Activated naive CD8-positive, alpha-beta T cell treated with anti-CD3 and anti-CD28 coated beads, Interleukin-2, amount 50 U/mL, for 24 hours (primary cell): ENCODE results near the gene CNTFR.
A peak's percentile ranks its signal among the peaks of the same experiment; 100 is the strongest.
"Not testable (repeated sequence)": the region's sequence is repeated elsewhere in the genome, so short reads cannot be mapped to it uniquely, and the experiment has no call there.

Experiments
- ATAC-seq: fragments of 150-1000 bp; cut with Tn5 transposase; one replicate; pipeline ENCODE4 v1.10.0; 2021
- DNase-seq: peaks from one replicate; pipeline ENCODE4 v3.0.0; 2021
- H3K27ac Mint-ChIP-seq: one replicate; pipeline ENCODE4 v1.8.0; 2021; ENCODE audit warnings: mild to moderate bottlenecking, mixed read lengths
- H3K27me3 Mint-ChIP-seq: one replicate; pipeline ENCODE4 v1.8.0; 2021; ENCODE audit warnings: mixed read lengths
- H3K36me3 Mint-ChIP-seq: one replicate; pipeline ENCODE4 v1.8.0; 2021; ENCODE audit warnings: low read depth, mixed read lengths
- H3K4me1 Mint-ChIP-seq: one replicate; pipeline ENCODE4 v1.8.0; 2021; ENCODE audit warnings: mixed read lengths
- H3K4me3 Mint-ChIP-seq: one replicate; pipeline ENCODE4 v1.8.0; 2021; ENCODE audit warnings: mild to moderate bottlenecking, moderate library complexity, mixed read lengths
- H3K9me3 Mint-ChIP-seq: one replicate; pipeline ENCODE4 v1.8.0; 2021; ENCODE audit warnings: mixed read lengths

The CNTFR gene, protein sequence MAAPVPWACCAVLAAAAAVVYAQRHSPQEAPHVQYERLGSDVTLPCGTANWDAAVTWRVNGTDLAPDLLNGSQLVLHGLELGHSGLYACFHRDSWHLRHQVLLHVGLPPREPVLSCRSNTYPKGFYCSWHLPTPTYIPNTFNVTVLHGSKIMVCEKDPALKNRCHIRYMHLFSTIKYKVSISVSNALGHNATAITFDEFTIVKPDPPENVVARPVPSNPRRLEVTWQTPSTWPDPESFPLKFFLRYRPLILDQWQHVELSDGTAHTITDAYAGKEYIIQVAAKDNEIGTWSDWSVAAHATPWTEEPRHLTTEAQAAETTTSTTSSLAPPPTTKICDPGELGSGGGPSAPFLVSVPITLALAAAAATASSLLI

DNA sequence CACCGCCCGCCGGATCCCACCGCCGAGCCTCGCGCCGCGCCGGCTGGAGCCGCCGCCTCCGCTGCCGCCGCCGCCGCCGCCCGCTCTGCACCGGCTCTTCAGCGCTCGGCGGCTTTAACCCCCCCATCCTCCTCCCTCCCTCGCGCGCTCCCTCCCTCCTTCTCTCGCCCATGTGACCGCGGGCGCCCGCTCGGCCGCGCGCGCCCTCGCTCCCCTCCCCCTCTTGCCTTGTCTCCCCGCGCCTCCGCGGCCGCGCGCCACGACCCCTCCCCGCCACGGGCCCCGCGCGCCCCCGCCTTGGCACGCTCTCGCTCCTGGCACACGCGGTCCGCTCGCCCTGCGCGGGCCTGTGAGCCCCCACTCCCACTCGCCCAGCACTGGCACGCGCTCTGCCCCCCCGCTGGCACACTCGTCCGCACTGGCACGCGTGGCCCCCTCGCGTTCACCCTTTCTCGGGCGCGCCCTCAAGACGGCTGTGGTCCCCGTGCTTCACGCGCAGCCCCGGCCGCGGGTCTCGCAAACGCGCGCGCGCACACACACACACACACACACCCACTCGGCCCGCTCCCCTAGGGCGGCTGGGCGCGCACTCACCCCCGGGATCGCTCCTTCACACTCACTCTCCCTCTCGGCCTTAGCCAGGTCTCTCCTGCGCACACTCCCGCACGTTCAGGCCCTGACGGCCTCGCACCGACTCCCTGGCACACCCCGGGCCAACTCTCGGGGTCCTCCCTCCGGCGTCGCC lies at the start of gene CNTFR:
Gene CNTFR, minus strand, starts transcription at position 89 of the 745 bp plus-strand sequence. CDS start 20,743 bp downstream, outside the sequence.
- Mint-ChIP-seq H3K27ac (no peak within 1 kb of the TSS), H3K36me3 (no peaks in the 10 kb centered on the region), H3K27me3 (peaks cover 81% of the 10 kb centered on the region), H3K4me1 (peaks cover 23% of the 10 kb centered on the region), H3K9me3 (no peaks in the 10 kb centered on the region), H3K4me3 (peak within 1 kb of the TSS; percentile 60)
- ATAC-seq (no peak), DNase-seq (peak; percentile 12)

DNA sequence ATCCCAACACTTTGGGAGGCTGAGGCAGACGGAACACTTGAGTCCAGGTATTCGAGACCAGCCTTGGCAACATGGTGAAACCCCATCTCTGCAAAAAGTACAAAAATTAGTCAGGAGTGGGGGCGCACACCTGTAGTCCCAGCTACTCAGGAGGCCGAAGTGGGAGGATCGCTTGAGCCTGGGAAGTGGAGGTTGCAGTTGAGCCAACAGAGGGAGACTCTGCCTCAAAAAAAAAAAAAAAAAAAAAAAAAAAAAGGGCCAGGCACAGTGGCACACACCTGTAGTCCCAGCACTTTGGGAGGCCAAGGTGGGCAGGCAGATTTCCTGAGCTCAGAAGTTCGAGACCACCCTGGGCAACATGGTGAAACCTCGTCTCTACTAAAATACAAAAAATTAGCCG lies 49.8 kb upstream of the CNTFR start:
- not testable (repeated sequence) for DNase-seq, ATAC-seq, H3K27ac Mint-ChIP-seq, H3K9me3 Mint-ChIP-seq, H3K27me3 Mint-ChIP-seq, H3K4me3 Mint-ChIP-seq
- Mint-ChIP-seq H3K36me3 (peaks cover 21% of the 10 kb centered on the region), H3K4me1 (peaks cover 32% of the 10 kb centered on the region)

DNA sequence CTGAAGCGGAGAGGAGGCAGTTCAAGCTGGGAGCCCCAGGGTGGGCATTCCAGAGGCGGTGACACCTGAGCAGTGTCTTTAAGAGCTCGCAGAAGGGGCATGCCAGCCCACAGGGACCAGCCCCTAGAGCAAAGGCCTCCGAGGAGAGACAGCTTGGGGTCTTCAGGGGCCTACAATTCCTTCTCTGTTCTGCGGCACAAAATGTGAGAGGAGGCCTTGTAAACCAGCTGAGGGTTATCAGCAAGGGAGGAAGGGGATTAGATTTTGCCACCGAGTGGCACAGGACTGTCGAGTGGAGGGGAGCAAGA lies 48.6 kb upstream of the CNTFR start:
- Mint-ChIP-seq H3K36me3 (peaks cover 23% of the 10 kb centered on the region), H3K27me3 (no peaks in the 10 kb centered on the region), H3K4me1 (peaks cover 36% of the 10 kb centered on the region), H3K27ac (peak overlapping the region; percentile 94), H3K4me3 (peak overlapping the region; percentile 97), H3K9me3 (no peaks in the 10 kb centered on the region)
- DNase-seq: no peak
- no peak for ATAC-seq

DNA sequence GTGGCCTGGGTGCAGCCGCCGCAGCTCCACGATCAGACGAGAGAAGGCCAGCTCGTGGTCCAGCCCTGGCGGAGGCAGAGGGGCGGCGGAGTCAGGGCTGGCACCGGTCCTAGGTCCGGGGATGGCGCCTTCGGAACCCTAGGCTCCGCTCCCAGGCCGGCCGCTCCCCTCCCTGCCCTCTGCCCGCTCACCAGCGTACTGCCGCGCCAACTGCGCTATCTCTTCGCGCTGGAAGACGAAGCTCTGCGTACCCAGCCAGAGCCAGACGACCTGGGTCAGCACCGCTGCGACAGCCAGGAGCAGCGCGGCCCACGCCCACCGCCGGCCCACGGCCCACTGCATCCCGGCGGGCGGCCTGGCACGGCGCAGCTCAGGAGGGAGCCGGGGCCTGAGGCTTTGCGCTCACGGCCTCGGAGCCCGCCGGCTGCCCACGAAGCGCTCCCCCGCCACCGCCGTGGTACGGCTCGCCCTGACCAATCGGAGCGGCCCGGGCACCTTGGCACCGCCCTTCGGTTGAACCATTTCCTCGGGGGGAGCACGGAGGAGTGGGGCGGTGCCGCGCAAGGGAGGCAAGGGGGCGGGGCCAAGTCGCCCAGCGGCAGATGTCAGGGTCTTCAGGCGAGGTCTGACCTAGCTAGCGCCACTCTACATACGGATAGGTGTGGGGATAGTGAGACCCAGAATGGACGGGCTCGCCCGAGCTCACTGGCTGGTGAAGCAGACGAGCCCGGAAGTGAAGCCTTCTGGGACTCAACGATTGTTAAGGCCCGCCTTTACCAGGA lies 48.0 kb upstream of the CNTFR start, which contains the start of gene SIGMAR1:
Gene SIGMAR1, minus strand, starts transcription at position 432 of the 782 bp plus-strand sequence. Its CDS starts 90 bp downstream, at position 342.
- Mint-ChIP-seq H3K4me3 (peak within 1 kb of the TSS; percentile 97), H3K27ac (peak within 1 kb of the TSS; percentile 94), H3K9me3 (no peaks in the 10 kb centered on the region), H3K27me3 (no peaks in the 10 kb centered on the region), H3K36me3 (peaks cover 23% of the 10 kb centered on the region), H3K4me1 (peaks cover 36% of the 10 kb centered on the region)
- ATAC-seq (peak; percentile 91), DNase-seq (peak; percentile 94)

DNA sequence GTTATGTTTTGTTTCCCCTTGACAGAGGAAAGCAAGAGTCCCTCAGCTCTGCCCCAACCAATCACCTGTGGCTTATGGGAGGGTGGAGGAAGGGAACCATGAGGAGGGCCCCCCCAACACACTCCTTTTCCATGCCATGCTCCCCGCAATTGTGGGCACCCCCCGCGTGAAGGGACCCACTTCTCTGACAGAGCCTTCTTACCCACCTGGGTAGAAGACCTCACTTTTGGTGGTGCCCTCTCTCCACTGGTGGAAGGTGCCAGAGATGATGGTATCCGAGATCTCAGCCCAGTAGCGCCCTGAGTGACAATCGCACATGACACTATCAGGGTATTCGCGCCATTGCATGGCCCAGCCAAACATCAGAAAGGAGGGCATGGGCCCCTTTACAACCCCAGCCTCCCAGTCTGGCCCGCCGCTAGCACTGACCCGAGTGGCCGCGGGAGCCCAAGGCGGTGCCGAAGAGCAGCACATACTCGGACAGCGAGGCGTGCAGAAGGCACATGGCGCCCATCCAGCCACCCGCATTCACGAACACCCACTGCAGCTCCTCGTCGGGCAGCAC lies 47.3 kb upstream of the CNTFR start:
- Mint-ChIP-seq H3K36me3 (peaks cover 23% of the 10 kb centered on the region), H3K4me1 (peaks cover 36% of the 10 kb centered on the region), H3K9me3 (no peaks in the 10 kb centered on the region), H3K4me3 (peak overlapping the region; percentile 97), H3K27me3 (no peaks in the 10 kb centered on the region), H3K27ac (peak overlapping the region; percentile 94)
- ATAC-seq: no peak
- DNase-seq: no peak

DNA sequence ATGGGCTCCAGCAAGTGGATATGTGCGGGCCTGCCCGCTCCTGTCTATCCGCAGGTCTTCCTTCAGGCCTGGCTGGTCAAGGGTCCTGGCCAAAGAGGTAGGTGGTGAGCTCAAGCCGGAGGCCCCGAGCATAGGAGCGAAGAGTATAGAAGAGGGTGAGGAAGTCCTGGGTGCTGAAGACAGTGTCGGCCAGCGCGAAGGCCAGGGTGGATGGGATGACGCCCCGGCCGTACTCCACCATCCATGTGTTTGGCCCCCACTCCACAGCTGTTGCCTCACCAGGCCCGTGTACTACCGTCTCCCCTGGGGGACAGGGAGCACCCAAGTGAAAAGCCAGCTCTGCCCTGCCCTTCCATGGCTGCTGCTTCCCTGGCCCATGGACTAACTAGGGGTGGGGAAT lies 46.0 kb upstream of the CNTFR start:
- ATAC-seq (no peak), DNase-seq (no peak)
- H3K27me3 Mint-ChIP-seq: peaks cover 3% of the 10 kb centered on the region
- peaks cover 23% of the 10 kb centered on the region for H3K36me3 Mint-ChIP-seq
- H3K4me1 Mint-ChIP-seq: peaks cover 34% of the 10 kb centered on the region
- peak overlapping the region; percentile 97 for H3K4me3 Mint-ChIP-seq
- no peak overlapping the region for H3K27ac Mint-ChIP-seq
- H3K9me3 Mint-ChIP-seq: no peaks in the 10 kb centered on the region

DNA sequence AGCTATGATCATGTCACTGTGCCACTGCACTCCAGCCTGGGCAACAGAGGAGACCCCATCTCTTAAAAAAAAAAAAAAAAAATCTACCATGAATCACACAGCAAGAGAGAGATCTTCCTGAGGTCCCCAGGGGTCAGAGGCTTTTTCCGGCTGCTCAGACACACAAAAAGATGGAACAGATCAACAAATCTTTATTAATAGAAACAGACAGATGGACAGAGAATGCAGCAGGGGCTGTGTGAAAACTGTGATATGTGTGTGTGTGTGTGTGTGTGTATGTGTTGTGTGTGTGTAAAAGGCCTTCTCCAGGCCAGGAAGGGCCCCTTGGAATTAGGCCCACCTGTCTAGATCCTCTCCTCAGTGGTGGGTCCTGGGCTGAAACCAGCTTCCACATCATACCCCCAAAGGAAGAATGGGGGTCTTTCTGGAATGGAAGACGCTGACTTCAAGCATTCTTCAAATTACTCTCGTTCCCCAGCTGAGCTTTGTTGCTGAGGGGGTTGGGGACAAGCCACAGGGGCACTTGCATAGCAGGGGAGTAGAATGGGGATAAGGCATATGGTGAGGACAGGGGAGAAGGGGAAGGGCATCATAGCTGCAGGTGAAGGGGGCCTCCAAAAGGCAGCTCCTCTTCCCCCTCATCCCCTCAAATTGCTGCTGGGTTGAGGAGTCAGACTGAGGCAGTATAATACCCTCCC lies 45.2 kb upstream of the CNTFR start:
- no peak for DNase-seq
- H3K27ac Mint-ChIP-seq: no peak overlapping the region

DNA sequence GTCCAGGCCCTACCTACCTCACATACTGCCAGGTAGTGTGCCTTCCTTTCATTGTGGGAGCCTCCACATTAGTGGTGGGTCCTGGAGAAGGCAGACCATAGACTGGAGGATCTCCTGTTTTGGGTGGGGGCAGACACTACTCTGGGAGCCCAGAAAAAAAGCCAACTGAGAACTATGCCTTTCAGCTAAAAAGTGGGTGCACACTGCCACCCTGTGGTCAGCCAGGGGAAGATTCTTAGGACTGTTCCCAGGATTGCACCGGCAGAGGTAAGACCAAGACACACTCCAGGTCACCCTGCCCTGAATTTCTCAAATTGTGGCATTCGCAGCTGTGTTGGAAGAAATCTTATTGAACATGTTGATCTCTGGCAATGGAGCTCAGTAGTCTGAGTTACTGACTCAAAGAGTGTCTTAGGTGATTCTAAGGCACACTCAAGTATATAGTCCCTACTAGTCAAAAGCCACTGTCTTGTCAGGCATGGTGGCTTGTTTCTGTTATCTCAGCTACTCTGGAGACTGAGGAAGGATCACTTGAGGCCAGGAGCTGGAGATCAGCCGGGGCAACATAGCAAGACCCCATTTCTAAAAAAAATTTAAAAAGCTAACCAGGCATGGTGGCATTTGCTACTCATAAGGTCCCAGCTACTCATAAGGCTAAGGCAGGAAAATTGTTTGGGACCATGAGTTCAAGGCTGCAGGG lies 44.5 kb upstream of the CNTFR start:
- Mint-ChIP-seq H3K36me3 (peaks cover 23% of the 10 kb centered on the region), H3K4me3 (peak overlapping the region; percentile 10)
- peak; percentile 76 for DNase-seq

More for the DNA sequence above, 45.2 kb upstream of the CNTFR start:
- Mint-ChIP-seq H3K4me3 (no peak overlapping the region), H3K4me1 (peaks cover 34% of the 10 kb centered on the region), H3K9me3 (no peaks in the 10 kb centered on the region), H3K27me3 (peaks cover 11% of the 10 kb centered on the region), H3K36me3 (peaks cover 23% of the 10 kb centered on the region)
- no peak for ATAC-seq

DNA sequence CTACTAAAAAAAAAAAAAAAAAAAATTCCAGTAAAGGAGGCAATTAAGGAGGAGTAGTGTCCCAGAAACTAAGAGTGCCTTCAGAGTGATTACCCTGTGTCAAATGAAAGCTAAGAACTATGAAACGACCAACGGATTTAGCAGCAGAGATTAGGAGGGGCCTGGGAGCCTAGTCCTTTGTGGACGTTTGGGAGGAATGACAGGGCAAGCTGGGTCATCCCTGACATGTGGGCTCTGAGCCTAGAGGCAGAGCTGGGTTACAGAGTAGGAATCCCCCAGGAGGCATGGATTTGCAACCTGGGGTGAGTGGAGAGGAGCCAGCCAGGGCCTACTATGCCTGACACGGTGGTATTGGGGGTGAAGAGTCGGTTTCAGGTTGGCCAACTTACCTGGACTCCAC lies 43.6 kb upstream of the CNTFR start:
- Mint-ChIP-seq H3K9me3 (no peaks in the 10 kb centered on the region), H3K4me1 (peaks cover 35% of the 10 kb centered on the region), H3K36me3 (peaks cover 23% of the 10 kb centered on the region), H3K4me3 (no peak overlapping the region), H3K27ac (no peak overlapping the region), H3K27me3 (peaks cover 24% of the 10 kb centered on the region)
- DNase-seq (no peak), ATAC-seq (no peak)

More for the DNA sequence above, 44.5 kb upstream of the CNTFR start:
- Mint-ChIP-seq H3K27me3 (peaks cover 18% of the 10 kb centered on the region), H3K9me3 (no peaks in the 10 kb centered on the region), H3K4me1 (peaks cover 38% of the 10 kb centered on the region), H3K27ac (peak overlapping the region; percentile 11)
- ATAC-seq: peak; percentile 26

DNA sequence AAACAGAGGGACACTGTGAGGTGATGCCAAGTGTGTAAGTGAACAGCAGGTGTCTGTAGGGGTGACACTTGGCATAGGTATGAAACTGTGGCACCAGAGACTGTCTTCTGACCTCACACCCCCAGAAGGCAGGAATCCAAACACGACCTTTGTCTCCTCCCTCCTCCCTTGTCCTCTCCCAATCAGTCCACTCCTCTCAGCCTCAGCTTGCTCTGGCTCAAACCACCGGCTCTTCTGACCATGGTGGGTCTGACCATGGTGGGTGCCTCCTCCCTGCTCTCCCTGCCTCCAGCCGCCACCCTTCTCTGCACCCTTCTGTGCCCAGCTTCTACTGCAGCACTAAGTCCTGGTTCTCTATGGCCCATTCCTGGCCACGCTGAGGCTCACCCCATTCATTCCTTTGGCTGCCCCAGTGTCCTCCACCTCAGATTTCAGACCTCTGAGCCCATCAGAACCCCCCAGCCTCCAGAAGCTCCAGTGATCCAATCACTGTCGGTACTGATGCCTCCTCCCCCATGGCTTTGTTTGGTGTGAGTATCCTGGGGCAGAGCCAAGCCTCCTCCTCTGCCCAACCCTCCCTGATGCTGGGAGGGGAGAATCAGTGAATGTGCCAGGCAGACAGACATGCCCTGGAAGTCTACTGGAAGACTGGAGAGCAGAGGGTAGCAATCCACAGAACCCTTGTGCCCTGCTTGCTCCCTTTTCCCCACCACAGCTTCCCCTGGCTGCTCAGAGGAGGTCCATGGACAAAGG lies 41.1 kb upstream of the CNTFR start:
- Mint-ChIP-seq H3K27ac (no peak overlapping the region), H3K36me3 (peaks cover 12% of the 10 kb centered on the region), H3K27me3 (peaks cover 48% of the 10 kb centered on the region), H3K4me1 (peaks cover 22% of the 10 kb centered on the region), H3K9me3 (no peaks in the 10 kb centered on the region), H3K4me3 (no peak overlapping the region)
- no peak for DNase-seq
- ATAC-seq: no peak

DNA sequence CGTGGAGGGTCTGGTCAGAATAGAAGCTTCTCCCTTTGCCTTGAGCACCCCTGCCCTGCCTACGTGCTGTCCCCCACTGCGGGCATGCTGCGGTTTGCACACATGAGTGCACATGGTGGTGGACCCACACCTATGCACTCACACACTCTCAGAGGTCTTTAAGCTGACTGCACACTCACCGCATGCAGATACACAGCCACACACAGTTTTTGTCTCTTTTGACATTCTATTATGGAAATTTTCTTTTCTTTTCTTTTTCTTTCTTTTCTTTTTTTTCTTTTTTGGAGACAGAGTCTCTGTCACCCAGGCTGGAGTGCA lies 39.9 kb upstream of the CNTFR start:
- Mint-ChIP-seq H3K4me3 (peak overlapping the region; percentile 60), H3K27ac (no peak overlapping the region), H3K27me3 (peaks cover 53% of the 10 kb centered on the region), H3K36me3 (peaks cover 3% of the 10 kb centered on the region), H3K4me1 (peaks cover 18% of the 10 kb centered on the region), H3K9me3 (no peaks in the 10 kb centered on the region)
- ATAC-seq (peak; percentile 1), DNase-seq (no peak)

DNA sequence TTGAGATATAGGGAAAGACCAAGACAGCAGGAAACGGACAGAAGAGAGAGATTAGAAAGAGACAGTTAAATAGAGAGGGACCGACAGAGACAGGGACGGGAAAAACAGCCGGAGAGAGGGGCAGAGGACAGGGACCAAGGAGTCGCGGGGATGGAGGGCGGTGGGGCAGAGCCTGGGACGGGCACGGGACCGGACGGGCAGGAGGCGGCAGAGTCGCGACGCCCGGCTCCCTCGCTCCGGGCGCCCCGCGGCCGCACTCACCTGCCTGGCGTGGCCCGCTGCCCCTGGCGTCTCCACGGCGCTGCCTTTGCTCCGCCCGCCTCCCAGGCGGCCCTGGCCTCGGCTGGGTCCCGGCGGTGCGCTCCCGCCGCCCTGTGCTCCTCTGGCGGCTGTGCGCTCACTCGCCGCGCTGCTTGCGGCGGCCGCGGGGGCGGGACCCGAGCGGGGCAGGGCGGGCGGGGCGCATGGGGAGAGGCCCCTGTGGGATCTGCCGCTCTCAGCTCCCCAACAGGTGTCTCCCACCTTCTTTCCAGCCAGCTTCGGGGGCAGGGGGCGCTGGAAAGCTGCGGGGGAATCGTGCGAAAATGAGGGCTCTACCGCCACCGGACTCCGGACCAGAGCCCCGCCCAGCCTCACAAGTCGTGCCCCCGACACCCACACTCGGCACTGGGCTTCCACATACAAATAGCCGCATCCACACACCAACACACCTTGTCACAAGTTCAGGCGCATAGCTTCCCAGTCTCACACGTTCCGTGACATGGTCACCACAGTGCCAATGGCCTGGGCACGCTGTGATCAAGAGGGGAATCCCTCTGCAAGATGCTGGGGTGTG lies 39.3 kb upstream of the CNTFR start, which contains the start of gene ARID3C:
Gene ARID3C, minus strand, starts transcription at position 411 of the 835 bp plus-strand sequence. CDS start 1,052 bp downstream, outside the sequence.
- peak within 1 kb of the TSS; percentile 27 for H3K27ac Mint-ChIP-seq
- DNase-seq: peak; percentile 44

More for the DNA sequence above, 39.3 kb upstream of the CNTFR start, which contains the start of gene ARID3C:
- H3K4me3 Mint-ChIP-seq: peak within 1 kb of the TSS; percentile 76
- peaks cover 18% of the 10 kb centered on the region for H3K4me1 Mint-ChIP-seq
- no peaks in the 10 kb centered on the region for H3K36me3 Mint-ChIP-seq
- H3K27me3 Mint-ChIP-seq: peaks cover 58% of the 10 kb centered on the region
- no peaks in the 10 kb centered on the region for H3K9me3 Mint-ChIP-seq
- peak; percentile 69 for ATAC-seq
